RWPE1 (cell line): ENCODE data around the gene RALA.
"Not testable (repeated sequence)": the region's sequence is repeated elsewhere in the genome, so short reads cannot be mapped to it uniquely, and the experiment has no call there.

Experiments
- CTCF ChIA-PET: fragments of 350-600 bp; sonication (Branson Sonifier 250); formaldehyde crosslinking; extraction: SDS; loops from one replicate; lab custom pipeline; 2021; lab: Yijun Ruan, JAX
- POLR2A ChIA-PET: fragments of 400-600 bp; formaldehyde crosslinking; extraction: SDS; loops from one replicate; lab custom pipeline; 2020; ENCODE audit warnings: antibody characterized with exemption; ENCODE audit not compliant: low non-redundant PET; lab: Yijun Ruan, JAX
- DNase-seq: peaks from one replicate; pipeline ENCODE4 v3.0.0; 2012; ENCODE audit warnings: low spot score
- H3K27ac ChIP-seq: fragments of 450-650 bp; 2 replicates; pipeline ENCODE4 v1.5.1; 2017
- TF ChIP-seq, protein P1 (sequence below): fragments of 450-650 bp; conservative IDR thresholded peaks from 2 replicates; pipeline ENCODE4 v1.5.1; 2017; ENCODE audit warnings: low read depth, mild to moderate bottlenecking

Gene RALA

DNA sequence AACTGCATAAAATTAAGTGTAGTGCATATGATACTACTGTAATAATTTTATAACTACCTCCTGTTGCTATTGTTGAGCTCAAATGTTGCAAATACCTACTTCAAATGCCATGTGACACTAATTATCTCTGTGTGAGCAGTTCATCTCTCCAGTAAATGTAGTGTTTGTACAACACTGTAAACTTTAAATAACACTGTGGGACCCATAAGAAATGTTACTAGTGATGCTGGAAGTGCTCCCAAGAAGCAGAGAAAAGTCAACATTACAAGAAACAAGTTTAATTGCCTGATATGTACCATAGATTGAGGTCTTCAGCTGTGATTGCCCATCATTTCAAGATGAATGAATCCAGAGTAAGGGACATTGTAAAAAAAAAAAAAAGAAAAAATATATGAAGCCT is 39.9 kb downstream of the RALA start:
- TF ChIP-seq, protein P1, sequence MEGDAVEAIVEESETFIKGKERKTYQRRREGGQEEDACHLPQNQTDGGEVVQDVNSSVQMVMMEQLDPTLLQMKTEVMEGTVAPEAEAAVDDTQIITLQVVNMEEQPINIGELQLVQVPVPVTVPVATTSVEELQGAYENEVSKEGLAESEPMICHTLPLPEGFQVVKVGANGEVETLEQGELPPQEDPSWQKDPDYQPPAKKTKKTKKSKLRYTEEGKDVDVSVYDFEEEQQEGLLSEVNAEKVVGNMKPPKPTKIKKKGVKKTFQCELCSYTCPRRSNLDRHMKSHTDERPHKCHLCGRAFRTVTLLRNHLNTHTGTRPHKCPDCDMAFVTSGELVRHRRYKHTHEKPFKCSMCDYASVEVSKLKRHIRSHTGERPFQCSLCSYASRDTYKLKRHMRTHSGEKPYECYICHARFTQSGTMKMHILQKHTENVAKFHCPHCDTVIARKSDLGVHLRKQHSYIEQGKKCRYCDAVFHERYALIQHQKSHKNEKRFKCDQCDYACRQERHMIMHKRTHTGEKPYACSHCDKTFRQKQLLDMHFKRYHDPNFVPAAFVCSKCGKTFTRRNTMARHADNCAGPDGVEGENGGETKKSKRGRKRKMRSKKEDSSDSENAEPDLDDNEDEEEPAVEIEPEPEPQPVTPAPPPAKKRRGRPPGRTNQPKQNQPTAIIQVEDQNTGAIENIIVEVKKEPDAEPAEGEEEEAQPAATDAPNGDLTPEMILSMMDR = no peak
- no peak for DNase-seq
- CTCF ChIA-PET = interaction anchor here (0.6 kb wide), 2 partner anchors 84 to 334 kb away, joined by 7 read pairs; no protein-coding TSS in a partner anchor
- POLR2A ChIA-PET = interaction anchor here (0.9 kb wide), 1 partner anchor 41 kb away, joined by 3 read pairs; no protein-coding TSS in a partner anchor
- H3K27ac ChIP-seq = no peak overlapping the region

DNA sequence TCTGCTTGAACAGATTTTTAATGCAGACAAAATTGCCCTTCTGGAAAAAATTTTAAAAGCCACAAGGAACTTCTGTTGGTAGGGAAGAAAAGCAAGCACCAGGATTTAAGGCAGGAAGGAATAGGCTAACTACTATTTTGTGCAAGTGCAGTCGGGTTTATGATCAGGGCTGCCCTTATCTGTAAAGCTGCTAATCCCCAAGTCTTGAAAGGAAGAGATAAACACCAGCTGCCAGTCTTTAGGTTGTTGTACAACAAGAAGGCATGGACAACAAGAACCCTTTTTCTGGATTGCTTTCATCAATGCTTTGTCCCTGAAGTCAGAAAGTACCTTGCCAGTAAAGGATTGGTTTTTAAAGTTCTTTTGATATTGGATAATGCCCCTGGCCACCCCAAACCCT is 40.7 kb downstream of the RALA start:
- POLR2A ChIA-PET = no interaction called here
- TF ChIP-seq, protein P1 = no peak
- DNase-seq = no peak
- H3K27ac ChIP-seq = no peak overlapping the region
- CTCF ChIA-PET = no interaction called here

DNA sequence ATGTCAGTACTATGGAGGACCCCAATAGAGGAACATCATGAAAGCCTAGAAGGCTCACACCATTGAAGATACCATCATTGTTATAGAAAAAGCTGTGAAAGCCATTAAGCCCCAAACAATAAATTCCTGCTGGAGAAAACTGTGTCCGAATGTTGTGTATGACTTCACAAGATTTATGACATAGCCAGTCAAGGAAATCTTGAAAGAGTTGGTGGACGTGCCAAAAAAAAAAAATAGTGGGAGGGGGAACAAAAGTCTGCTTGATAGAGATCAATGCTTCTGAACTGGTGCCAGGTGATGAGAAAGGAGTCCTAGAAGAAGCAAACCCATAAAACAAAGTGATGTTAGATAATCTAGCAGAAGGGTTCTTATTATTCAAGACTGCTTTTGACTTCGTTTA is 41.2 kb downstream of the RALA start:
- no peak overlapping the region for H3K27ac ChIP-seq
- ChIA-PET CTCF (no interaction called here), POLR2A (no interaction called here)
- DNase-seq = no peak
- TF ChIP-seq, protein P1 = no peak

DNA sequence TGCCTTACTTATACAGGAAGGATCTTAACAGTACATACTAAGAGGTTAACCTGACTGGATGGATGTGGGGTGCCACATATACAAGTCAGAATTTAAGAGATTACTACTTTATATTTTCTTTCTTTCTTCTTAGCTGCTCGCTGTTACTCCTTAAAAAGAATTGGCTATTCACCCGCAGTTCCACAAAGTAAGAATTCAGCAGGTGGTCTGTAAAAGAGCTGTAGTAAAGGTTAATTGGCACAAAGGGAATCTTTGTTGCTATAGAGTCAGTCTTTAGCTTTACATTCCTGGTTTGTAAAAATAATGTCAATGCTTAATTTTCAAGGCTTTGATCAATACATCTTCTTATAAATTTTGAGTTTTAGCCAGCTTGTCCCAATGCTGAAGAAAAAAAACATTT is 43.2 kb downstream of the RALA start:
- DNase-seq = no peak
- TF ChIP-seq, protein P1 = no peak
- POLR2A ChIA-PET = no interaction called here
- CTCF ChIA-PET = interaction anchor here (0.6 kb wide), 1 partner anchor 29 kb away, joined by 3 read pairs; no protein-coding TSS in a partner anchor
- no peak overlapping the region for H3K27ac ChIP-seq

DNA sequence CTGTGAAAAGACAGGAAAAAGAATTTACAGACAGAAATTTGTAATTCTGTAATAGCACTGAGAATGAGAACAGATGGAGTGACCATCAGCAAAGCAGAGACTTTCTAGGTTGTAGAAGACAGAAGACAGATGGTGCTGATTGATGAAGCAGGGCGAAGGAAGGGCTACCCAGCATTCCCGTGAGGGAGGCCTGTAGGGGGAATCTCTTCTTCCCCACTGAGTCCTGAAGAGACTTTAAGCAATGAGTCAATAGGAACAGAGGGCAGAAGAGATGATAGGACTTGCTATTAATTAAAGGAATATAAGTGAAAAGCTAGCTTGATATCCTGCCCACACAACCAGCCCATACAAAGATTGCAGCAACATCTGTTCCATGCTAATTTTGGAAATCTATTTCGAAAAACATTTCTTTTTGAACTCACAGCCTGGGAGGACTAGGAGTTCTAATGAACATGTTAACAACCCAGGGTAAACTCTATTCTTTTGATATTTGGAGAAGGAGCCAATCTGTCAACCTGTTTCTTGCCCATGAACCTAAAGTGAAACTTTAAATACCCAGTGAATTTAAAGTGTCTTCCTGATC is 44.1 kb downstream of the RALA start:
- no peak overlapping the region for H3K27ac ChIP-seq
- ChIA-PET POLR2A (no interaction called here), CTCF (interaction anchor here (0.6 kb wide), 1 partner anchor 58 kb away, joined by 5 read pairs; no protein-coding TSS in a partner anchor)
- TF ChIP-seq, protein P1 = no peak
- no peak for DNase-seq

DNA sequence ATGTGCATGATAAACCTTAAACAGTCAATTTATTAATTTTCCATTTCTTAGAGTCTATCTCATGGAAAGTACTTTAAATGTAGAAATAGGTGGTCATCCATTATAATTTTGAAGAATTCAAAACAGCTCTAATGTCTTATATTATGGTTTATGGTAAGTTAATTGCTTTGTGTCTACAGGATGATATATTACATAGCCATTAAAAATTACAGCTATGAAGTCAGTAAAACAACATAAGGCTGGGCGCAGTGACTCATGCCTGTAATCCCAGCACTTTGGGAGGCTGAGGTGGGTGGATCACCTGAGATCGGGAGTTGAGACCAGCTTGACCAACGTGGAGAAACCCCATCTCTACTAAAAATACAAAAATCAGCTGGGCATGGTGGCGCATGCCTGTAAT is 44.9 kb downstream of the RALA start:
- CTCF ChIA-PET, POLR2A ChIA-PET, H3K27ac ChIP-seq, DNase-seq: not testable (repeated sequence)

DNA sequence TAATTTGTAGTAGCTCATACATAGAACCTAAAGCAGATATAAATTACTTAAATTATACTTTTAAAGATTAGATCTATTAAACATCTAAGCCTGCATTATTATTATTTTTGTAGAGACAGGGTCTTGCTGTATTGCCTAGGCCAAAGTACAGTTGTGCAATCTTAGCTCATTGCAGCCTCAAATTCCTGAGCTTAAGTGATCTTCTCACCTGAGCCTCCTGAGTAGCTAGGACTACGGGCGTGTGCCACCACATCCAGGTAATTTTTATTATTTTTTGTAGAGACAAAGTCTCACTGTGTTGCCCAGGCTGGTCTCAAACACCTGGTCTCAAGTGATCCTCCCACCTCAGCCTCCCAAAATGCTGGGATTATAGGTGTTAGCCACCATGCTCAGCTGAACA is 46.7 kb downstream of the RALA start:
- POLR2A ChIA-PET = no interaction called here
- CTCF ChIA-PET = interaction anchor here (0.6 to 0.8 kb wide), 2 partner anchors 88 to 89 kb away, joined by 3 to 4 read pairs; no protein-coding TSS in a partner anchor
- TF ChIP-seq, protein P1 = no peak
- H3K27ac ChIP-seq = no peak overlapping the region
- no peak for DNase-seq
